DMS 273 (cell line): ENCODE data around the gene MDFI.

Source experiments
- DNase-seq: peaks from one replicate; lab custom pipeline; 2025; ENCODE audit not compliant: unreplicated experiment; lab: John Stamatoyannopoulos, UW

Gene MDFI

GRCh38 chr6:41670703-41671360, 32.6 kb downstream of the MDFI start:
- peak; percentile 86 for DNase-seq

GRCh38 chr6:41671376-41671775, 33.1 kb downstream of the MDFI start:
- DNase-seq = no peak

- DNase-seq = no peak
Measured at GRCh38 chr6:41672016-41672415, 33.7 kb downstream of the MDFI start.

- DNase-seq = no peak
Measured at GRCh38 chr6:41672816-41673703, 34.8 kb downstream of the MDFI start.

- peak; percentile 84 for DNase-seq
Measured at GRCh38 chr6:41673704-41674000, 35.4 kb downstream of the MDFI start.

GRCh38 chr6:41674231-41675000, 36.1 kb downstream of the MDFI start:
- no peak for DNase-seq

GRCh38 chr6:41675176-41675775, 37.0 kb downstream of the MDFI start:
- peak; percentile 96 for DNase-seq

- no peak for DNase-seq
Measured at GRCh38 chr6:41675992-41676391, 37.7 kb downstream of the MDFI start.

GRCh38 chr6:41676431-41676830, 38.2 kb downstream of the MDFI start:
- DNase-seq = no peak

- DNase-seq = no peak
Measured at GRCh38 chr6:41677124-41677921, 39.1 kb downstream of the MDFI start.

- no peak for DNase-seq
Measured at GRCh38 chr6:41678511-41679084, 40.3 kb downstream of the MDFI start.

- no peak for DNase-seq
Measured at GRCh38 chr6:41679696-41680095, 41.4 kb downstream of the MDFI start.

- DNase-seq = no peak
Measured at GRCh38 chr6:41680182-41680965, 42.1 kb downstream of the MDFI start.

- peak; percentile 96 for DNase-seq
Measured at GRCh38 chr6:41682056-41682477, 43.8 kb downstream of the MDFI start.

- DNase-seq = no peak
Measured at GRCh38 chr6:41682497-41683272, 44.4 kb downstream of the MDFI start.

- no peak for DNase-seq
Measured at GRCh38 chr6:41683273-41683522, 44.9 kb downstream of the MDFI start.

- DNase-seq = peak; percentile 91
Measured at GRCh38 chr6:41683523-41684310, 45.4 kb downstream of the MDFI start.
